LNCAP (cell line): ENCODE measurements around the gene CDH13.

ENCODE experiments used
- CTCF ChIP-seq: fragments of 450-650 bp; IDR thresholded peaks from 2 replicates; pipeline ENCODE4 v1.5.1; 2017; ENCODE audit warnings: mild to moderate bottlenecking

Gene CDH13

GRCh38 chr16:82681592-82681991 is 54.8 kb downstream of the CDH13 start:
- no peak for TF ChIP-seq CTCF

- no peak for TF ChIP-seq CTCF
Measured at GRCh38 chr16:82682767-82683166, 56.0 kb downstream of the CDH13 start.

- no peak for TF ChIP-seq CTCF
Measured at GRCh38 chr16:82684256-82684655, 57.5 kb downstream of the CDH13 start.

GRCh38 chr16:82685526-82685925 is 58.8 kb downstream of the CDH13 start:
- no peak for TF ChIP-seq CTCF

- TF ChIP-seq CTCF = no peak
Measured at GRCh38 chr16:82694239-82694874, 67.6 kb downstream of the CDH13 start.

GRCh38 chr16:82695806-82696205 is 69.0 kb downstream of the CDH13 start:
- no peak for TF ChIP-seq CTCF

GRCh38 chr16:82699260-82699659 is 72.5 kb downstream of the CDH13 start:
- no peak for TF ChIP-seq CTCF
